Endodermal cell (in vitro differentiated cells): ENCODE data around the gene MOV10L1. TPM values are rescaled to one million over a fixed set of nuclear protein-coding genes. Genes with fewer than 3 reads are reported as not detected.

Experiments
- DNase-seq: peaks from one replicate; pipeline ENCODE4 v3.0.0-alpha.2; 2017
- H3K27ac ChIP-seq: 2 replicates; pipeline ENCODE4 v1.5.1; 2013; ENCODE audit warnings: mild to moderate bottlenecking, low read depth, low read length, moderate library complexity
- H3K27me3 ChIP-seq: 2 replicates; pipeline ENCODE4 v1.6.1; 2013; ENCODE audit warnings: mild to moderate bottlenecking, low read length, moderate library complexity; ENCODE audit not compliant: insufficient read depth, control insufficient read depth, poor library complexity, severe bottlenecking
- H3K36me3 ChIP-seq: 2 replicates; pipeline ENCODE4 v1.7.0; 2013; ENCODE audit warnings: mild to moderate bottlenecking, low read length, moderate library complexity; ENCODE audit not compliant: control insufficient read depth, insufficient read depth
- H3K4me1 ChIP-seq: one replicate; pipeline ENCODE4 v1.7.0; 2013; ENCODE audit warnings: low read length; ENCODE audit not compliant: control insufficient read depth, insufficient read depth
- H3K4me3 ChIP-seq: 2 replicates; pipeline ENCODE4 v1.5.1; 2013; ENCODE audit warnings: mild to moderate bottlenecking, low read length, moderate library complexity
- H3K9ac ChIP-seq: 2 replicates; pipeline ENCODE4 v1.6.1; 2013; ENCODE audit warnings: mild to moderate bottlenecking, low read length, moderate library complexity; ENCODE audit not compliant: poor library complexity, severe bottlenecking; ENCODE audit errors: extremely low read depth
- H3K9me3 ChIP-seq: 2 replicates; pipeline ENCODE4 v1.6.1; 2013; ENCODE audit warnings: mild to moderate bottlenecking, low read length, moderate library complexity; ENCODE audit not compliant: control insufficient read depth
- H3K27ac Mint-ChIP-seq: 2 replicates; pipeline ENCODE4 v1.8.0; 2020; ENCODE audit warnings: mixed read lengths
- H3K27me3 Mint-ChIP-seq: 2 replicates; pipeline ENCODE4 v1.8.0; 2021; ENCODE audit warnings: mild to moderate bottlenecking, mixed read lengths; ENCODE audit not compliant: insufficient read depth
- H3K36me3 Mint-ChIP-seq: 2 replicates; pipeline ENCODE4 v1.8.0; 2020; ENCODE audit warnings: low read depth, mixed read lengths
- H3K4me1 Mint-ChIP-seq: 2 replicates; pipeline ENCODE4 v1.8.0; 2020; ENCODE audit warnings: mixed read lengths
- H3K4me3 Mint-ChIP-seq: 2 replicates; pipeline ENCODE4 v1.8.0; 2020; ENCODE audit warnings: mild to moderate bottlenecking, moderate library complexity, mixed read lengths
- H3K9me3 Mint-ChIP-seq: 2 replicates; pipeline ENCODE4 v1.8.0; 2020; ENCODE audit warnings: mild to moderate bottlenecking, mixed read lengths
- CTCF ChIP-seq: fragments of 200-600 bp; sonication (generic); conservative IDR thresholded peaks from 2 replicates; pipeline ENCODE4 v1.5.0; 2021; ENCODE audit warnings: antibody characterized with exemption, mild to moderate bottlenecking
- WGBS, 2 experiments: methylation state at CpG; one replicate each; pipeline versions ENCODE4 v1.1.5 to v1.1.7; 2013; ENCODE audit warnings: missing lambda C conversion rate in 2 of 2, mixed read lengths in 1 of 2; ENCODE audit not compliant: insufficient coverage in 1 of 2, insufficient read length in 1 of 2; 5-methylcytosine and 5-hydroxymethylcytosine counted together
- total RNA-seq, 2 donors: library from RNA; stranded (reverse); fragmentation: NEBNext Ultra II Directional in 1 of 2; extraction: Animal tissue kit (Norgen Biotek cat#: 25700) in 1 of 2; gene quantifications; 2 replicates in 1 of 2; 3 replicates in 1 of 2; pipeline ENCODE4 v1.2.1, GENCODE V29; 2021

The MOV10L1 gene
- total RNA-seq, 2 donors from 2014 or later, result 0.31 TPM; not detected in 1

GRCh38 chr22:50087646-50088045 lies 2.2 kb upstream of the MOV10L1 start:
- Mint-ChIP-seq H3K36me3 (no peaks in the 10 kb centered on the region), H3K9me3 (peaks cover 17% of the 10 kb centered on the region), H3K4me3 (no peak overlapping the region), H3K4me1 (peaks cover 5% of the 10 kb centered on the region), H3K27ac (no peak overlapping the region), H3K27me3 (peaks cover 33% of the 10 kb centered on the region)
- Histone ChIP-seq H3K27me3 (no peaks in the 10 kb centered on the region), H3K27ac (no peak overlapping the region), H3K36me3 (no peaks in the 10 kb centered on the region), H3K9me3 (no peaks in the 10 kb centered on the region), H3K4me3 (no peak overlapping the region), H3K9ac (no peak overlapping the region), H3K4me1 (no peaks in the 10 kb centered on the region)
- 92 to 98% methylated on average over 9 to 12 of the region's 12 CpGs for WGBS, 2 experiments
- TF ChIP-seq CTCF, result no peak
- no peak for DNase-seq

- TF ChIP-seq CTCF, result no peak
- peaks cover 17% of the 10 kb centered on the region for H3K9me3 Mint-ChIP-seq
- 94 to 100% methylated on average over 3 to 10 of the region's 12 CpGs for WGBS, 2 experiments
- H3K36me3 Mint-ChIP-seq, result no peaks in the 10 kb centered on the region
- peaks cover 5% of the 10 kb centered on the region for H3K4me1 Mint-ChIP-seq
- no peaks in the 10 kb centered on the region for H3K9me3 ChIP-seq
- no peak overlapping the region for H3K27ac ChIP-seq
- no peak for DNase-seq
- H3K4me1 ChIP-seq, result no peaks in the 10 kb centered on the region
- no peak overlapping the region for H3K4me3 Mint-ChIP-seq
- H3K4me3 ChIP-seq, result no peak overlapping the region
- H3K27ac Mint-ChIP-seq, result no peak overlapping the region
- no peaks in the 10 kb centered on the region for H3K36me3 ChIP-seq
- no peak overlapping the region for H3K9ac ChIP-seq
- H3K27me3 Mint-ChIP-seq, result peaks cover 33% of the 10 kb centered on the region
- no peaks in the 10 kb centered on the region for H3K27me3 ChIP-seq
Measured at GRCh38 chr22:50088096-50088495, 1.7 kb upstream of the MOV10L1 start.

- Mint-ChIP-seq H3K27ac (no peak overlapping the region), H3K36me3 (no peaks in the 10 kb centered on the region), H3K4me3 (no peak overlapping the region), H3K27me3 (peaks cover 33% of the 10 kb centered on the region), H3K9me3 (peaks cover 17% of the 10 kb centered on the region), H3K4me1 (peaks cover 5% of the 10 kb centered on the region)
- no peak overlapping the region for H3K4me3 ChIP-seq
- H3K27ac ChIP-seq, result no peak overlapping the region
- DNase-seq, result no peak
- H3K36me3 ChIP-seq, result no peaks in the 10 kb centered on the region
- TF ChIP-seq CTCF, result no peak
- H3K9ac ChIP-seq, result no peak overlapping the region
- no peaks in the 10 kb centered on the region for H3K27me3 ChIP-seq
- 92 to 100% methylated on average over 8 to 11 of the region's 11 CpGs for WGBS, 2 experiments
- no peaks in the 10 kb centered on the region for H3K9me3 ChIP-seq
- no peaks in the 10 kb centered on the region for H3K4me1 ChIP-seq
Measured at GRCh38 chr22:50089231-50089630, 575 bp upstream of the MOV10L1 start.
